NCI-H1092 treated with DMSO at 0.1 percent for 48 hours (cell line): Measurements from ENCODE around the gene ME3.
"Not testable (repeated sequence)": the region's sequence is repeated elsewhere in the genome, so short reads cannot be mapped to it uniquely, and the experiment has no call there.

Source experiments
- DNase-seq: peaks from one replicate; lab custom pipeline; 2025; lab: John Stamatoyannopoulos, UW

The ME3 gene

DNA sequence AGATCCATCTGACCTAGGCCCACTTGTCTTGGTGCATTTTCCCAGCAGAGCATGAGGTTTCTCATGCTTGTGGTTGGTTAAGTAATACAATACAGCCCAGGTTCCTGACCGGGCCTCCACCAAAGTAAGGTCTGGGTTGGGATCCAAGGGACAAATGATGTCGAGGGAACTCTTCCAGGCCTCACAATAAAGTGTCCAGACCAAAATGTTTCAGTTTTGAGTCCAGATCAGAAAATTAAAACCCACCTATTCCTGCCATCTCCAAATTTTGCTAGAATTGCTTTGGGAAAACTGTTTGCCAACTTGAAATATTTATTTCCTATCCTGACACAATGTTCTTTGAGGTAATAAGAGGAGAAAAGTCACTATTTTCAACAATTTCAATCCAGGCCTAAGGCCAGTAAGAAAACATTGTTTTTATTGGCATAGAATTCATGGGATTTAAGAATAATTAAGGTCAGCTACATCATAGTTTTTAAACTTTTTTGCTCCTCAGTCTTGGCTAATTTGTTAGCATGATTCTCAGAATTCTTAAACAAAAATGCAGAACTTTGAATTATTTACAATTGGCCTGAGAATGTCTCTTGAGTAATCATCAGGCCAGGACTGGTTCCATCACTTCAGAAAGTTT is 51.4 kb downstream of the ME3 start:
- no peak for DNase-seq

DNA sequence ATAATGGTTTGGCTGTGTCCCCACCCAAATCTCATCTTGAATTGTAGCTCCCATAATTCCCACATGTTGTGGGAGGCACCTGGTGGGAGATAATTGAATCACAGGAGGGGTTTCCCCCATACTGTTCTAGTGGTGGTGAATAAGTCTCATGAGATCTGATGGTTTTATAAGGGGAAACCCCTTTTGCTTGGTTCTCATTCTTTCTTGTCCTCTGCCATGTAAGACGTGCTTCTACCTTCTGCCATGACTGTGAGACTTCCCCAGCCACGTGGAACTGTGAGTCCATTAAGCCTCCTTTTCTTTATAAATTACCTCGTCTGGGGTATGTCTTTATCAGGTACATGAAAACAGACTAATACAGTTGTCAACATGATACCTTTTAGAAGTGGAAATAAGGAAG is 53.0 kb downstream of the ME3 start:
- DNase-seq: not testable (repeated sequence)

DNA sequence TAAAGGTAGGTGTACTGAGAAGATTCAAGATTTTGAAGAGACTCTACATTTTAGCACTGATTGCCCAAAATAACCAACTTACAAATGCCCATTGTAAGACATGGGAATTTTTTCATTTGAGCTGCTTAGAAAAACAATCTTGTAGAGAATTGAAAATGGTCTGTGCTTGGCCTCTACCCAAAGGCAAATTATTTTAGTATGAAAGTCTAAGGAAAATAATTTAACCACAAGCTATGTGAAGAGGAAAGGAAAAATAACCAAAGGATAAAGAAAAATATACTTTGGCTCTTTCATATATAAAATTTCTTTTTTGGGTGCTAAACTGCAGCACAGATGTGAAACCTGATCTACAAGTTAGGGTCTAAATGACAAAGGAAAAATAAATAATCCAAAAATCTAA is 54.9 kb downstream of the ME3 start:
- no peak for DNase-seq

DNA sequence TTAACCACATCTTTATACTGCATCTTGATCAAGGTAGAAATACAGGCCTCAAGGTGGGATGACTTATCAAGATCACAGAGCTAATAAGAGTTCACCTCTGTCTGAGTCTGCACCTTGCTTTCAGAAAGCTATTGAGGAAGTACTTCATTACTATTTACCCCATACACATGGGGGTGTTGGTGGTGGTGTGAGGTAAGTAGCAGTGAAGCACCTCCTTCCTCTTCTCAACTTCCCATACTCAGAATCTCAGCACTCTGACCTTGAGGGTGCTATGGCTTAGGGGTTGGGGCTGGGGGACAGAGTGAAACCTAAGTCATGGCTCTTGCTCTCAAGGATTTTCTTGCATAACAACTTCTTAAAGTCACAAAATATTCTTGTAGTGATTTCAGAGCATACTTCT is 56.9 kb downstream of the ME3 start:
- DNase-seq: no peak

GRCh38 chr11:86610559-86611341 is 61.7 kb downstream of the ME3 start:
- DNase-seq: no peak

DNA sequence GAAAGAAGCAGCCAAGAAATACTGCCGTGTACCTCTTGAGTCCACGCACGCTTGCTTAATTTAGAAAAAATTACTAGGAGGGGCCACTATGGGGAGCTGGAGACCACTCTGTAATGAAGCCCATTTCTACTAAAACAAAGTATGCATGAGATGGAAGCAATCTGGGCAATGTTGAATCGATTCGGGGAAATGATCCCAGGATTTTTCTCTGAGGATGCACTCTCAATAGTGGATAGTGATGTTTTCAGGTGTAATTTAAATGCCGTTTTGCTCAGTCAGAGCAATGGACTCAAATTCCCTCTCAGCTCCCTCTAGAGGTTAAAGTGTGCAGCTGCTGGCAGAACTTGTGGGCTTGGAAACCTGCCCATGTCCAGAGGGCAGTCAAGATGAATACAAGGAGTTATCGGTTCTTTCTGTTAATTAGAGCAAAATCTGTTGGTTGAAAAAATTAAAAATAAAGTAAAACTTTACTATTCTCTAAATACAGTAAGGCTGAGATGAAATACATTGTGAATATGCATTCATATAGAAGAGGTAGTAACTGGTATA is 64.1 kb downstream of the ME3 start:
- peak; percentile 80 for DNase-seq

DNA sequence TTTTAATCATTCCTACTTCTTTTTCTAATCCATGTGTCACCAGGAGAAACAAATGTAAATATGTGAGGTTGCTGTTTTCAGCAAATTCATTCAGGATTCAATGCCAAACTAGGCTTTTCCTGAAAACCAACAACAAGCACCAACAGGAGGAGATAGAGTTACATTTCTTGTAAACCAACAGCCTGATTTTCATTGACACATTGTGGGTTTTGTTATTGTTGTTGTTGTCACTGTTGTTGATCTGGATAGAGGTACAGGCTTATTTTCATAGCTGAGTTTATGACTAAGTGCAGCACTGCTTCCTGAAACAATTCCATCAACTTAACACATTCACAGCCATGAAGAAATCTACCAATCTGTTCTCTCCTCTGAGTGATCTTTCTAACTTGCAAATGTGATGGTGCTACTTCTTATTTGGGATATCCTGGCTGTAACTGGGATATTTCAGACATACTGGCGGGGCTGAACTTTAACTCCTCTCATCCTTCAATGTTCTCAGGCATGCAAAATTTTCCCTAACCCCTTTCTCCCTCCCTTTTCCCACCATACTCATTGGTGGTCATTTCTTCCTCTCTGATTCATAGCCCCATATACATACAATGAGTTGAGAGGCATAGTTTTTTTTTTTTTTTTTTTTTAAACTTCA is 65.5 kb downstream of the ME3 start:
- DNase-seq: no peak

DNA sequence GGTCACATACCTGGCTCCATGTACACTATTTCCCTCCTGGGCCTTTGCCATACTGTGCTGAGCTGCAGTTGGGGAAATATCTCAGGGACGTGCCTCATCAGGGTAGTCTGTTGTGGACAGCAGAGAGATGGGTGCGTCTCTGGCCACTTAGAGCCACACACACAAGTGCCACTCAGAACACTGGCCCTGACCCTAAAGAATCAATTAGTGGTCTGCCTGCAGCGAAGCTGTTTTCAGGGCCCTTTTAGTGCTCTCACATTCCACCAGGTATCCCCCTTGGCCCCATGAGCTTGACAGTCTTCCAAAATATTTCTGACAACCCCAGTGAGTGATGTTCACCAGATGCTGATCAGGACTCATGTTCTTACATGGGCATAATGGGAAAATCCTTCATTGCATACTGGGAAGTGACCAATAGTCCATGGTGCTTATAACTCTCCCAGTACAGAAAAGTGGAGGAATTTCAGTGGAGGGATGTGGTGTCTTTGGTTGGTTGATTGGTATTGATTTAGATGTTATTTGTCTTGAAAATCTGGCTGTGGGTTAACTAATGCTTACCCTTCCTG is 66.1 kb downstream of the ME3 start:
- no peak for DNase-seq

DNA sequence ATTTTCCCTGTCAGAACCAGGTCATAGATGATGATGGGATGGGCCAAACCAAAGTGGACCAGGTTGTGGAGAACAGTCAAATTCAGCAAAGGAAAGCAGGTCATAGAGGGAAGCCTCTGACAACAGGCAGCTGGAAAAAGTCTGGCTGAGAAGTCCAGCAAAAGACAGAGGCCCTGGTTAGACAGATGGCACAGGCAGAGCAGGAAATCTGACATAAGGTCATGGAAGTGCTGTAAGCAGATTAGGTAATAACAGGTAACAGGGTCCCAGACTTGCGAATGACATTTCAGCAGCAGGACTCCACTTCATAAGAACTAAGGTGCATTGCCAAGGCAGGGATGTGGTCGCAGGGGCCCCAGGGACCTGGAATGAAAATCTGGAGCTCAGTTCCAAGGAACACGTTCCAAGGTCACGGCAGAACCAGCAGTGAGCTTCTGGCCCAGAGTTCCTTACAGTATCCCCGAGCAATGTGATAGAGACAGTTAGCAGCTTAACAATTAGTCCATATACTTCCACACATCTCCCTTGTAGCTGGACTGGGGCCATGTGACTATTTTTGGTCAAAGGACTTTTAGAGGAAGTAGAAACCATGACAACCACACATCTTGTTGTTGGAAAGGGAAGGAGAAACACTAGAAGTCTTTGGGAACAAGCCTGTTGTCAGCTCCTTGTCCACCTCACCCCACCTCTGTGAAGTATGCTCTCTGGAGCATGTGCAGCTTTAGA is 75.4 kb downstream of the ME3 start:
- DNase-seq: no peak

DNA sequence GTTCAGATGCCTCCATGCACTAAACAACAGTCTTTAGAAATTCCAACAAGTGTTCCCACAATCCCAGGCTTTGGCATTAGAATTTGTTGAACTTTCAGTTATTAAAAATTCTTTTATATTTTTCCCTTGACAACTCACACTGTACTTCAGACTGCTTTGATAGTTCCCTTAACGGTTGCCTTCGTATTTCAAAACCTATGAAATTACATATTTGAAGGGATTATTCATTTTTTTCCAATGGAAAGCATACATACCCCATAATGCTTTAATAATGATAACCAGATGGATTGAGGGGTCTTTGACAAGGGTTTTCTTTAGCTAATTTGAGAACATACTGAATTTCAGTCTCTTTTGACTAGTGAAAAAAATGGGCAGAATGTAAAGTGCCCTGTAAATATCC is 76.5 kb downstream of the ME3 start:
- no peak for DNase-seq

GRCh38 chr11:86595451-86595850 is 77.0 kb downstream of the ME3 start:
- DNase-seq: no peak

DNA sequence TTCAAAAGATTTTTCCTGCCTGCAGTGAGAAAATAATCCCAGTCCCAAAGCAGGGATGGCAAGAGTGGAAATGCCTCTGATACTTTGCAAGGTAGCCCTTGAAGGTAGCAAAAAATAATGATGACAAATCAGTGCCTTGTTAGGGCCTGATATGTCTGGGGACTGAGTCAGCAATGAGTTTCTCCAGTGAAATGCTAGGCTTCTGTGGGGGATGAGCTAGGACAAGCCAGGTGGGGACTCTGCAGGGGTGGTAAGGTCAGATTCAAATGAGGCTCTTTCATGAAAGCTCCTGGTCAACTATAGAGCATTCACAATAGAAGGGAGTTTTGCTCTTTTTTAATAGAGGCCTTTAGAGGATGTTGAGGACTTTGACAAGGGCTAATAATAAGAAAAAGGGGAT is 77.7 kb downstream of the ME3 start:
- DNase-seq: no peak

GRCh38 chr11:86593833-86594232 is 78.6 kb downstream of the ME3 start:
- no peak for DNase-seq

DNA sequence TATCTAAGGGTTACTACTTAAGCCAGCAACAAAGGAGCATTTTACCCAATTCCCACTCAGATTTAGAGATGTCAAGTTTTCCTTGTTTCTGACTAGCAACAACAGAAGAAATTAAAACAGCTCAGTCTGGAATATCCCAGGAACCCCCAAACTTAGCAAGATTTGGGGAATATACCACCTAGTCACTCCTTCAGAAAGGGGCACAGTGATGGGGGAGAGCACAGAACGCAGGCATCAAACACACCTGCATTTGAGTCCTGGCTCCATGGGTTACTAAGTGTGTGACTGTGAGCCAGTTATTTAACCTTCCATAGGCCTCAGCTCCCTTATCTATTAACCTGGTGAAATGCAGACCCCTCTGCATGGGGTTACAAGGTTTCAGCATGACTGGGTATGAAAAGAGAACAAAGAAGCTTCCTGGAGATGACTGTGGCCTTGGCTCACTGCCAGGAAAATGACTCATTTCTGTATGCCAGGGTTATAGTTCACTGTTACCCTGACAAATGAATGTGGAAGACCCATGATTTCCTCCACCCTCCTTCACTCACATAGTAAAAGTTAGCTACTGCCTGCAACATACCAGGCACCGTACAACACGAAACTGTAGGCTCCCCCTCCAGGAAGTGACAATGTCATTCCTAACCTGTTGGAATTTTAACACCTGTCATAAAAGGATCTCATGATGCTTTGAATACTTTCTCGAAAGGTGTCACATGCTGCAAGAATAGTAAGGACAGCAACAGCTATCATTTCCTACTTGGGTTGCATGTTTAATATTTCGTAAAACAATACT is 79.6 kb downstream of the ME3 start:
- DNase-seq: peak; percentile 85

DNA sequence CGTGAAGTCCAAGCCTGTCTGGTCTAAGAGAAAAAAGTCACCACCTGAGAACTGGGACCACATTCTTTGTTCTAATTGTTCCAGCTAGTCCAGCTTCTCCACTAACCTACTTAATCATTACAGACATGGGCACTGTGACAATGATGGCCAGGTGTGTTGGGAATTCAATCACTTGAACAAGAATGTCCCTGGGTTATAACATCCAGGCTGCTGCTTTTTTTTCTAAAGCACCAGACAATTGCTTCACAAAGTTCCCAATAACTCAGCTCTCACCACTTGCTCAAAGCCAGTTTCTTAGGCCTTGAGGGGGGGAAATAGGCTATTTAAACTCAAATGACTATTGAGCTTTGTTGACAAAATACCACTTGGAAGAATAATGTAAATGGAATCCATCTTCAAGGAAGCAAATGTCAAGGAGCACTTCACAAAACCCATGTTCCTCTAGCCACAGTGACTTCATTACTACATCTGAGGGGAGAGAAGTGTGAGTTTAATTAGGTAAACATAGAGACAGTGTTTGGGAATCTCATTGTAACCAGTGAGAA is 80.3 kb downstream of the ME3 start:
- no peak for DNase-seq

DNA sequence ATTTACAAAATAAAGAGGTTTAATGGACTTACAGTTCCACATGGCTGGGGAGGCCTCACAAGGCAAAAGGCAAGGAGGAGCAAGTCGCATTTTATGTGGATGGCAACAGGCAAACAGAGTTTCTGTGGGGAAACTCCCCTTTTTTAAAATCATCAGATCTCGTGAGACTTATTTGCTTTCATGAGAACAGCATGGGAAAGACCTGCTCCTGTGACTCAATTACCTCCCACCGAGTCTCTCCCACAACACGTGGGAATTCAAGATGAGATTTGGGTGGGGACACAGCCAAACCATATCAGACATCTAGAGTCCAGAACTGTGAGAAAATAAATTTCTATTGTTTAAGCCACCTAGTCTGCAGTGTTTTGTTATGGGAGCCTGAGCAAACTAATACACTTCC is 80.8 kb downstream of the ME3 start:
- no peak for DNase-seq

DNA sequence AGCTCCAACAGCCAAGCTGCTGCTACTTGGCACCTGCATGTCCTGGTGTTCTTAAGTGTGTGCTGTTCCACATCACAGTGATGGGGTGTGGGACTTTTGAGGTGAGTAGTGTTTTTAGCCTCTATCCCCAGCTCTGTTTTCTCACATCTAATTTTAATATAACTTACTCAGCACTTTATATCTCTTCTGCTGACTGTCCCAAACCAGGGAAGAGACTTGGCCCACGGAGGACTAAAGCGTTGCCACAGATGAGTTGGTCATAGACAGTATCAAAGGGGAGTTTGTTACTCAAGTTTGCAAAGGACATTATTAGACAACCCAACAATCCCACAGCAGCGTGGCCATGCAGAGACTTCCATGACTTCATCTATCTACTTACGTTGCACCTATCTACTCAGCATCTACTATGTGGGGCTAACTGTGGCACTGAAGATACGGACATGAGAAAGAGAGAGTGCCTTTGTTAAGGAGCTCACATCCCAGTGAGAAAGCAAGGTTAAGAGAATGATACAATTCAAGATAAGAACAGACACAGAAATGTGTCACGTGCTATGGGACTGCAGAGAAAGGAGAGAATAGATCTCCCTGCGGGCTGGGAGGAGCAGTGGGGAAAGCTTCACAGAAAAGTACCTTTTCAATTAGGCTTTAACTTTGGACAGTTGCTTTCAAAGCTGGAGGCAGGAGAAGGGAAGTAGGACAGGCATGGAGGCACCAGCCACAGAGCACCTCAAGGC is 82.4 kb downstream of the ME3 start:
- DNase-seq: no peak

DNA sequence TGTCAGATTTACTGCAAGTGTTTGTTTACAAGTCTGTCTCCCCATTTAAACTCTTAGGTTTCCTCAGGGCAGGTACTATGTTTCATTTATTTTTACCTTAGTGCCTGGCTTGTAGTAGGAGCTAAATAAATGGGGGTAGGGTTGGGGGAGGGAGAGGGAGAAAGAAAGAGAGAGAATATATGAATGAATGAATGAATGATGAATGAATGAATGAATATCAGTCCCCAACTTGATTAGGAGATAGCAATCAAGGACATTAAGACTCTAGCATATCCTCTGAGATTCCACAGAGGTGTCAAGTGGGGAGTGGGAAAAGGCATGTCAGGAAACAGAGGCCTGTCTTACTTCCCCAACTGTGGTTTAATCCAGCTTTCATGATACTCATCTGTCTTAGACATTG is 83.2 kb downstream of the ME3 start:
- DNase-seq: no peak

DNA sequence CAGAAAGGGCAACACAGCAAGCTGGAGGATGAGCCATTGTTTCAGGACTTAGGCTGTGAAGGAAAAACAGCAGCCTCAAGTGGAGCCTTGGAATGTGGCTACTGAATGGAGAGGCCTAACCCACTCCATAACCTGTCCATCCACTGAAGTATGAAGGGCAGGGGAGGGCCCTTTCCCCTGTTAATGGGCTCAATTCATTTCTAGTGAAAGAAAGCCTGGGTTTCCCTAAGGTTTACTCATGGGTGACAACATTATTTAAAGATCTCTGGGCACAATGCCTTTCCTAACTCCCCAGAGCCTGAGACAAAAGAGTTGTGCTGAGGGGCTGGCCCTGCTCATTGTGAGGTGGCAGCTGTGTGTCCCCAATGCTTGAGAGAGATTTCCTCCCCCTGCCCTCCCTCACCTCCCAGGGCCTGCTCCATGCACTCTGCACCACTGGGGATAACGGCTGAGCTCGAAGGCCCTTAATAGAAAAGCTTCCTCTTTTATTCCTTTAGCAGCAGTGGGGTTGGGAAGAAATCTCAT is 83.8 kb downstream of the ME3 start:
- peak; percentile 80 for DNase-seq
